Smooth muscle cell (in vitro differentiated cells): ENCODE data around the gene PRKAR2A. TPM values are rescaled to one million over a fixed set of nuclear protein-coding genes. Genes with fewer than 3 reads are reported as not detected.
A peak's percentile ranks its signal among the peaks of the same experiment; 100 is the strongest.

ENCODE experiments used
- DNase-seq: peaks from one replicate; lab custom pipeline; 2025; ENCODE audit not compliant: unreplicated experiment; lab: John Stamatoyannopoulos, UW
- H2AFZ ChIP-seq: fragments of 200-600 bp; sonication (generic); 2 replicates; pipeline ENCODE4 v1.6.0; 2016; ENCODE audit warnings: antibody characterized with exemption, low read depth, mild to moderate bottlenecking
- H3F3A ChIP-seq: fragments of 200-600 bp; sonication (generic); 2 replicates; pipeline ENCODE4 v1.6.0; 2017; ENCODE audit warnings: antibody characterized with exemption, low read depth
- H3K27ac ChIP-seq: fragments of 200-600 bp; sonication (generic); 2 replicates; pipeline ENCODE4 v1.5.1; 2016; ENCODE audit warnings: low read depth, mild to moderate bottlenecking
- H3K27me3 ChIP-seq: fragments of 200-600 bp; sonication (generic); 2 replicates; pipeline ENCODE4 v1.6.1; 2016; ENCODE audit warnings: low read depth, mild to moderate bottlenecking
- H3K36me3 ChIP-seq: fragments of 200-600 bp; sonication (generic); 2 replicates; pipeline ENCODE4 v1.5.1; 2016; ENCODE audit warnings: low read depth
- H3K4me1 ChIP-seq: fragments of 200-600 bp; sonication (generic); 2 replicates; pipeline ENCODE4 v1.5.1; 2016; ENCODE audit warnings: low read depth
- H3K4me2 ChIP-seq: fragments of 200-600 bp; sonication (generic); 2 replicates; pipeline ENCODE4 v1.6.0; 2016; ENCODE audit warnings: mild to moderate bottlenecking
- H3K4me3 ChIP-seq: fragments of 200-600 bp; sonication (generic); 2 replicates; pipeline ENCODE4 v1.5.1; 2016; ENCODE audit warnings: mild to moderate bottlenecking
- H3K79me2 ChIP-seq: fragments of 200-600 bp; sonication (generic); 2 replicates; pipeline ENCODE4 v1.6.0; 2016; ENCODE audit warnings: low read depth, mild to moderate bottlenecking
- H3K9ac ChIP-seq: fragments of 200-600 bp; sonication (generic); 2 replicates; pipeline ENCODE4 v1.6.0; 2016; ENCODE audit warnings: low read depth
- H3K9me3 ChIP-seq: fragments of 200-600 bp; sonication (generic); replicated peaks from 2 replicates; pipeline ENCODE4 v1.5.1; 2016; ENCODE audit warnings: low read depth
- H4K20me1 ChIP-seq: fragments of 200-600 bp; sonication (generic); 2 replicates; pipeline ENCODE4 v1.6.0; 2016; ENCODE audit warnings: low read depth
- WGBS: methylation state at CpG from one replicate; pipeline ENCODE4 v1.1.7; 2016; ENCODE audit warnings: low lambda C conversion rate; 5-methylcytosine and 5-hydroxymethylcytosine counted together
- polyA plus RNA-seq: library from polyadenylated mRNA; unstranded; fragments of >200 nt; fragmentation: Nextera tagmentation; extraction: Ambion mirVana; gene quantifications from 2 replicates; pipeline ENCODE4 v1.2.1, GENCODE V29; 2016
- total RNA-seq: library from RNA; depleted of rRNA; stranded (reverse); fragments of >200 nt; gene quantifications from 2 replicates; pipeline ENCODE4 v1.2.3, GENCODE V29; 2014
- TF ChIP-seq, protein P1 (sequence below): fragments of 200-600 bp; sonication (generic); IDR thresholded peaks from 2 replicates; pipeline ENCODE4 v1.5.1; 2017; ENCODE audit warnings: borderline replicate concordance, mild to moderate bottlenecking, antibody characterized with exemption; ENCODE audit not compliant: insufficient read depth, poor library complexity, severe bottlenecking

Gene PRKAR2A
- total and polyA plus RNA-seq, 2 experiments from 2014 or later: 13.5 to 36.7 TPM

- no peak overlapping the region for H3K4me3 ChIP-seq
- 98% methylated on average over 8 of the region's 8 CpGs for WGBS
Observed at GRCh38 chr3:48698891-48699290, 148.8 kb downstream of the PRKAR2A start.

GRCh38 chr3:48697952-48698351 is 149.7 kb downstream of the PRKAR2A start:
- H3K79me2 ChIP-seq: peaks cover 93% of the 10 kb centered on the region
- H2AFZ ChIP-seq: no peak overlapping the region
- WGBS: 97% methylated on average over 3 of the region's 3 CpGs
- peaks cover 7% of the 10 kb centered on the region for H3K36me3 ChIP-seq
- TF ChIP-seq, protein P1, sequence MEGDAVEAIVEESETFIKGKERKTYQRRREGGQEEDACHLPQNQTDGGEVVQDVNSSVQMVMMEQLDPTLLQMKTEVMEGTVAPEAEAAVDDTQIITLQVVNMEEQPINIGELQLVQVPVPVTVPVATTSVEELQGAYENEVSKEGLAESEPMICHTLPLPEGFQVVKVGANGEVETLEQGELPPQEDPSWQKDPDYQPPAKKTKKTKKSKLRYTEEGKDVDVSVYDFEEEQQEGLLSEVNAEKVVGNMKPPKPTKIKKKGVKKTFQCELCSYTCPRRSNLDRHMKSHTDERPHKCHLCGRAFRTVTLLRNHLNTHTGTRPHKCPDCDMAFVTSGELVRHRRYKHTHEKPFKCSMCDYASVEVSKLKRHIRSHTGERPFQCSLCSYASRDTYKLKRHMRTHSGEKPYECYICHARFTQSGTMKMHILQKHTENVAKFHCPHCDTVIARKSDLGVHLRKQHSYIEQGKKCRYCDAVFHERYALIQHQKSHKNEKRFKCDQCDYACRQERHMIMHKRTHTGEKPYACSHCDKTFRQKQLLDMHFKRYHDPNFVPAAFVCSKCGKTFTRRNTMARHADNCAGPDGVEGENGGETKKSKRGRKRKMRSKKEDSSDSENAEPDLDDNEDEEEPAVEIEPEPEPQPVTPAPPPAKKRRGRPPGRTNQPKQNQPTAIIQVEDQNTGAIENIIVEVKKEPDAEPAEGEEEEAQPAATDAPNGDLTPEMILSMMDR: no peak
- peaks cover 100% of the 10 kb centered on the region for H4K20me1 ChIP-seq
- DNase-seq: no peak
- no peak overlapping the region for H3K4me3 ChIP-seq
- no peaks in the 10 kb centered on the region for H3K27me3 ChIP-seq
- no peak overlapping the region for H3K9ac ChIP-seq
- no peaks in the 10 kb centered on the region for H3K9me3 ChIP-seq
- H3K27ac ChIP-seq: no peak overlapping the region
- peaks cover 38% of the 10 kb centered on the region for H3F3A ChIP-seq
- no peak overlapping the region for H3K4me2 ChIP-seq
- peaks cover 29% of the 10 kb centered on the region for H3K4me1 ChIP-seq

More at GRCh38 chr3:48698891-48699290, 148.8 kb downstream of the PRKAR2A start:
- Histone ChIP-seq H3K9ac (no peak overlapping the region), H3K4me2 (no peak overlapping the region), H3K9me3 (no peaks in the 10 kb centered on the region), H3K27me3 (no peaks in the 10 kb centered on the region), H3F3A (peaks cover 30% of the 10 kb centered on the region), H3K4me1 (peaks cover 28% of the 10 kb centered on the region), H3K27ac (no peak overlapping the region), H4K20me1 (peaks cover 100% of the 10 kb centered on the region), H3K79me2 (peaks cover 93% of the 10 kb centered on the region), H2AFZ (no peak overlapping the region), H3K36me3 (peaks cover 5% of the 10 kb centered on the region)
- no peak for DNase-seq
- TF ChIP-seq, protein P1: no peak

GRCh38 chr3:48696601-48697000 is 151.1 kb downstream of the PRKAR2A start:
- H3K27ac ChIP-seq: peak overlapping the region; percentile 54
- H3K4me3 ChIP-seq: no peak overlapping the region
- H3K4me1 ChIP-seq: peaks cover 29% of the 10 kb centered on the region
- H3K9me3 ChIP-seq: no peaks in the 10 kb centered on the region
- H3F3A ChIP-seq: peaks cover 49% of the 10 kb centered on the region
- TF ChIP-seq, protein P1: no peak
- no peak overlapping the region for H3K4me2 ChIP-seq
- H3K9ac ChIP-seq: no peak overlapping the region
- peaks cover 93% of the 10 kb centered on the region for H3K79me2 ChIP-seq
- peaks cover 14% of the 10 kb centered on the region for H3K36me3 ChIP-seq
- H4K20me1 ChIP-seq: peaks cover 100% of the 10 kb centered on the region
- no peak overlapping the region for H2AFZ ChIP-seq
- no peaks in the 10 kb centered on the region for H3K27me3 ChIP-seq
- no peak for DNase-seq

Other genes with a start within 250 kb of the PRKAR2A start
- 206 and 250 TPM in 2 replicates for gene UQCRC1, start 238.2 kb downstream of the PRKAR2A start, total RNA-seq
- 425 and 428 TPM in 2 replicates for gene UQCRC1, start 238.2 kb downstream of the PRKAR2A start, polyA plus RNA-seq
- not detected in 2 replicates for gene TMEM89, start 226.1 kb downstream of the PRKAR2A start, total RNA-seq
- 0.25 and 0.47 TPM in 2 replicates for gene TMEM89, start 226.1 kb downstream of the PRKAR2A start, polyA plus RNA-seq
- gene SLC26A6, start 212.4 kb downstream of the PRKAR2A start, total RNA-seq: 28.4 and 29.4 TPM in 2 replicates
- 34.8 and 42.4 TPM in 2 replicates for gene SLC26A6, start 212.4 kb downstream of the PRKAR2A start, polyA plus RNA-seq
- 2.5 and 3.1 TPM in 2 replicates for gene CELSR3, start 185.0 kb downstream of the PRKAR2A start, total RNA-seq
- 1.5 and 2.4 TPM in 2 replicates for gene CELSR3, start 185.0 kb downstream of the PRKAR2A start, polyA plus RNA-seq
- gene NCKIPSD, start 162.0 kb downstream of the PRKAR2A start, total RNA-seq: 18.3 and 21.6 TPM in 2 replicates
- gene NCKIPSD, start 162.0 kb downstream of the PRKAR2A start, polyA plus RNA-seq: 13.8 and 21.9 TPM in 2 replicates
- 106 and 119 TPM in 2 replicates for gene IP6K2, start 130.7 kb downstream of the PRKAR2A start, total RNA-seq
- gene IP6K2, start 130.7 kb downstream of the PRKAR2A start, polyA plus RNA-seq: 113 and 124 TPM in 2 replicates
- gene SLC25A20, start 51.0 kb upstream of the PRKAR2A start, total RNA-seq: 8.9 and 14.7 TPM in 2 replicates
- gene SLC25A20, start 51.0 kb upstream of the PRKAR2A start, polyA plus RNA-seq: 12.1 and 14.6 TPM in 2 replicates
- 43.6 and 44.9 TPM in 2 replicates for gene ARIH2, start 71.0 kb upstream of the PRKAR2A start, total RNA-seq
- gene ARIH2, start 71.0 kb upstream of the PRKAR2A start, polyA plus RNA-seq: 39.7 and 44.0 TPM in 2 replicates
- 20.3 and 22.7 TPM in 2 replicates for gene P4HTM, start 142.4 kb upstream of the PRKAR2A start, total RNA-seq
- gene P4HTM, start 142.4 kb upstream of the PRKAR2A start, polyA plus RNA-seq: 29.9 and 30.4 TPM in 2 replicates
- gene WDR6, start 159.5 kb upstream of the PRKAR2A start, total RNA-seq: 61.8 and 72.8 TPM in 2 replicates
- 86.8 and 115 TPM in 2 replicates for gene WDR6, start 159.5 kb upstream of the PRKAR2A start, polyA plus RNA-seq
- gene DALRD3, start 170.7 kb upstream of the PRKAR2A start, total RNA-seq: 32.1 and 35.6 TPM in 2 replicates
- 39.0 and 51.1 TPM in 2 replicates for gene DALRD3, start 170.7 kb upstream of the PRKAR2A start, polyA plus RNA-seq
- gene NDUFAF3, start 174.2 kb upstream of the PRKAR2A start, total RNA-seq: 113 and 124 TPM in 2 replicates
- 169 and 175 TPM in 2 replicates for gene NDUFAF3, start 174.2 kb upstream of the PRKAR2A start, polyA plus RNA-seq
- gene IMPDH2, start 181.5 kb upstream of the PRKAR2A start, total RNA-seq: 121 and 128 TPM in 2 replicates
- 105 and 127 TPM in 2 replicates for gene IMPDH2, start 181.5 kb upstream of the PRKAR2A start, polyA plus RNA-seq
- 62.0 and 76.4 TPM in 2 replicates for gene QRICH1, start 246.2 kb upstream of the PRKAR2A start, total RNA-seq
- gene QRICH1, start 246.2 kb upstream of the PRKAR2A start, polyA plus RNA-seq: 38.2 and 48.8 TPM in 2 replicates